Left forelimb (tissue), 1 donor: Measurements from ENCODE around the gene NEURL1.

Experiments
- DNase-seq: peaks from one replicate; pipeline ENCODE4 v3.0.0-alpha.2; 2018; ENCODE audit warnings: low spot score

The NEURL1 gene

DNA sequence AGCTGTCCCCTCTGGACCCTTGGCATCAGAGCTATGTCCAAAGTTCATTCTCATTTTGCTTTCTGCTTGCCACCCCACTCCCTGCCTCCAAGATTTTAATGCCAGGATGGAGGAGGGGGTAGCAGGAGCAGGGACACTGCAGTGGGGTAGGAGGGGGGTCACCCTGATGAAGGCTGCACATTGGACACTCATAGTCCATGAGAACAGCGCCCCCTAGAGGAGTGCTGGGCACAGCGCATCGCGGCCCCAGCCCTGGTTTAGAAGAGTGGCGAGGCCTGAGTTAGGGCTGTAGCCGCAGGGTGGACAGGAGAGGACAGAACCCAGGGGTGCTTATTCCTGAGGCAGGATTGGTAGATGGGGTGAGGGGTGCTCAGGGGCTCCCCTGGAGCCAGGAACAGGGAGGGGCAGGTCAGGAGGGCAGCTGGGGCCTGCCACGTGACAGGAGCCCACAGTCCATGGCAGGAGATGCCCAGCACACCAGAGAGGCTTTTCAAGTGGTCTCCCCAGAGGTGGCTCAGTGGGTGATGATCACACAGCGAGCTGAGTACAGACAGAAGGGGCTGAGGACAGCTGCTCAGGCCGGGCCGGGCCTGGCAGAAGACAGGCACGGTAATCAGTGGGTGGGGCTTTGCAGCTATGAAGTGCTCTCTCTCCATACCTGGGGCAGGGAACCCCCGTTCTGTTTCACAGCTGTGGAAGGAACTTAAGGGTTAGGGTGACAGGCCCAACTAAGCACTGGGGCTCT lies 71.4 kb downstream of the NEURL1 start:
- DNase-seq, result no peak

DNA sequence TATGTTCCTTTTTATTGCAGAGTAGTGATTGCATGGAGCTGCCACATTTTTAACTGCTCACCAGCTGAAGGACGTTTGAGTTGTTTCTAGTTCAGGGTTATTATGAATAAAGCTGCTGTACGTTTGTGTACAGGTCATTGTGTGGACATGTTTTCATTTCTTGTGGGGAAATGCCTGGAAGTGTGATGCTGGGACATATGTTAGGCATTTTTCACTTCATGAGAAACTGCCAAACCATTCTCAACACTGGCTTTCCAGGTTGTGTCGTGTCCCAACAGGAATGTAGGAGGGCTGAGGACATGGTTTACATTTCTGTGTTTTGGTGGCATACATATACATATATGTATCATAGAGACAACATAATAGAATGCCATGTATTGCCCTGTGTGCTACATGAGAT lies 73.0 kb downstream of the NEURL1 start:
- no peak for DNase-seq

GRCh38 chr10:103568505-103568904 lies 75.0 kb downstream of the NEURL1 start:
- DNase-seq, result no peak

GRCh38 chr10:103569896-103570295 lies 76.4 kb downstream of the NEURL1 start:
- DNase-seq, result no peak

GRCh38 chr10:103570844-103571655 lies 77.5 kb downstream of the NEURL1 start:
- no peak for DNase-seq

DNA sequence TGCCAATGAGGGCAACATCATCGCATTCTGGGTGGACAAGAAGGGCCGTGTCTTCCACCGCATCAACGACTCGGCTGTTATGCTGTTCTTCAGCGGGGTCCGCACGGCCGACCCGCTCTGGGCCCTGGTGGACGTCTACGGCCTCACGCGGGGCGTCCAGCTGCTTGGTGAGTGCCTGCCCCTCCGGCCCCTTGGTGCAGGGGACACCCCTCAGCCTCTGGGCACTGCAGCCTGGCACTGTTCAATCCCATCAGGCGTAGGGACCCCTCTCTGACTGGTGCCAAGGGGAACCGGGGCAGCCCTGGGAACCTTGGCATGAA lies 78.1 kb downstream of the NEURL1 start:
- DNase-seq, result no peak

GRCh38 chr10:103572347-103573204 lies 79.1 kb downstream of the NEURL1 start:
- no peak for DNase-seq

- no peak for DNase-seq
These were observed 79.6 kb downstream of the NEURL1 start for GRCh38 chr10:103573205-103573487.

- DNase-seq, result no peak
These were observed 80.9 kb downstream of the NEURL1 start for GRCh38 chr10:103574097-103575061.

DNA sequence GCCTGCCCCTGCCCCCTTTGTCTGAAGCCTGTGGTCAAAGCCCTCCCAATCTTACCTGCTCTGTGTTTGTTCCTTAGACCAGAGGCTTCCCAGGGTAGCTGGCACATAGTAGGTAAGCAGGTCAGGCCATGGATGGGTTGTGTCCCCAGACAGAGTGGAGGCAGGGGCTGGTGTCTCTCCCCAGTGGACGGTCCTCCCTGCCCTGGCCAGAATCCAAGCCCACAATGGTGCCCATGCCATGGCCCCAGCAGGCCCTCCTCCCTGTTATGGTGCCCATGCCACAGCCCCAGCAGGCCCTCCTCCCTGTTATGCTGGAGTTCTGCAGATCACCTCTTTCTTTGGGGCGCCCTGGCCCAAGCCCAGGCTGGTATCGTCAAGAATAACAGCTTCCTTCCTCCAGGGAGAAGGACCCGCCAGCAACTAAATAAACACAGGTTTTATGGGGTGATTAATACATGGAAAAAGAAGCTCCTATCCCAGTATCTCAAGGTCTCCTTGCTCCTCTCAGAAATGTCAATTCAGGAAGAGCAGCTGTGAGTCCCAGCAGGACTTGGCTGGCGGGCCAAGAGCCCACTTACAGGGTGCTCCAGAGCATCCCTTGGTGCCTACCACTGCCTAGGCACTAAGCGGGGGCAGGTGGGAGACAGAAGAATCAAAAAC lies 82.0 kb downstream of the NEURL1 start:
- DNase-seq, result no peak

- DNase-seq, result no peak
These were observed 82.6 kb downstream of the NEURL1 start for GRCh38 chr10:103576076-103576471.

- no peak for DNase-seq
These were observed 83.4 kb downstream of the NEURL1 start for GRCh38 chr10:103576862-103577261.

DNA sequence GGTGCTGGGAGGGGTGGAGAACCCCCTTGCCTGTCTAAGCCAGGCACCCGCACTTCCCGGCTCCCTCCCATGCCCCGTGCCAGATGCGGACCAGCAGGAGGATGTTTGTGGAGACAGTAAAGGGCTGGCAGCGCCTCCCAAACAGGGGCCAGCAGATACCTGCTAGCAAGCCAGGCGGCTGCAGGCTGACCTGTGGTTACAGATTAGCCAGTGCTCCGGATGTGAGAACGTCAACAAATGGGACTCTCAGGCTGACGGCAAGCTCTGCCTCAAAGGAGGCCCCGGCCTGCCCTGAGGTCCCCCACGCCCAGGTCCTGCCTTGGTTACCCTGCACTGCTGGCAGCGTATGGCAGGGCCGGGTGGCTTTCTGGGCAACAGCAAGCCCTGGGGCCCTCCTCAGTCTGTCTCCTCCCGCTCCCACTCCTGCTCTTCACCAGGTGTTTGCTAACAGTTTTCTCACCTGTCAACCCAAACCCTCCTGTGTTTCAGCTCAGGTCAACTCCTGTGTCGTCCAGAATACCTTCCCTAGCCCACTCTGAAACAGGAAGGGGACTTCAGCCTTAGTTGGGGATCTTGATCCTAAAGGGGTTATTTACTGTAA lies 85.4 kb downstream of the NEURL1 start:
- DNase-seq, result no peak

DNA sequence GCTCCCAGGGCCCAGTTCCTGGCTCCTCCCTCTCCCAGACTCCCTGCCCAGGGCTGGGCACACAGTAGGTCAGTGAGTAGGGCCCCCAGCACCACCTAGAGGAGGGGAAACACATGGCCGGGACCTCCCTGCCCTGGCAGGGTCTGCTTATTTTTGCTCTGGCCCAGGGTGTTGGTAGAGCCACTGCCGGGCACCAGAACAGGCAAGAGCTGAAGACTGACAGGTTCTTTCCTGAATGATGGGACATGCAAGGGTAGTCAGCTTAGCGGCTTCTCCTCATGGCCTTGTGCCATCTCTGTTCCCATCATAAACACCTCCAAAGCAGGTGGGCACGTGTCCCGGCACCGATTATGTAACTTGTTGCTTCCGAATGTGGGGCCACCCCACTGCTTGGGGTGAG lies 86.5 kb downstream of the NEURL1 start:
- DNase-seq, result no peak

GRCh38 chr10:103580430-103580829 lies 86.9 kb downstream of the NEURL1 start:
- DNase-seq, result no peak

DNA sequence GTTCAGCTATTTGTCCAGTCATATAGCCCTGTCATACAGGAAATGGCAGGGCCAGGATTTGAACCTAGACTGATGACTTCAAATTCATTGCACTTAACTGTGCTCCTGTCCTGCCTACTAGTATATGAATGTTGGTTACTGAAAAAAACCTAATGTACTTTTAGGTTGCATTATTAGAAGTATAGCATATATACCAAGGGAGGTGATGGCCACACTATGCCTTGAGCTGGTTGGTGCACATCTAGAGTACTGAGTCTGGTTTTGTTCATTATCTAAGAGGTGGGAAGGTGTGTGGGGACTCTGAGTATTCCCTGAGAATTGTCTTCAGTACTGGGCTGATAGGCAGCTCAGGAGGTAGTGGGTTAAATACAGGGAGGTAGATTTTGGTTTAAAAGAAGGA lies 88.0 kb downstream of the NEURL1 start:
- no peak for DNase-seq

DNA sequence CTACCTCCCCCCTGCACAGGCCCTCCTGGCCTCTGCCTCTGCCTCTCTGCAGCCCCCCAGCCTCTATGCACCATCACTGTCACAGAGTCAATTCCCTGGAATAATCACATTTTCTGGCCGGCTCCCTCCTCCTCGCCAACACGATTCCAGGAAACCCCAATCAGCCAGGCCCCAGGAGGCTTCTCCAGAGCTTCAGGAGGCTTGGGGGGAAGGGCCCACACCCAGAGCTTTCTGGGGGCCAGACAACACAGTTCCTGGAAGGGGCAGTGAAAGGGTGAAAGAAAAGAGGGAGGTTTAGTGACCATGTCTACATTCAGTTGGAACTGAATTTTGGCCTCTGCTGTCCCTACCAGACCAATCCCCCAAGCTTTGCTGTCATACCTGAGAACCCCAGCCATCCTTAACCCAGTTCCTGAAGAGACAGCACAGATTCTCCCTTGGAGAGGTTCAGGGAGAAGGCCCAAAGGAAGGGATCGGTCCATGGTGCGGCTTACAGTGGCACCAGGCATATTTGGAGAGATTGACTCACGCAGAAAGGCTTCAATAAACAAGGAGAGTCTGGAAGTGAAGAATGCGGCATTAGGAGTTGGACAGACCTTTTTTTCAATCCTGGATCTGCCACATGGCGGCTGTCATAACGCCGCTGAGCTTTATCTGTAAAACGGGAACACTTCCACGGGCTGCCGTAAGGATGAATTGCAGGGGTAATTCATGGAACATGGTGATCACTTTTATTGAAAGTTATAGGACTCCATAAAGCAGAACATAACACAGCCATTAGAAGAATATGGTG lies 89.0 kb downstream of the NEURL1 start:
- no peak for DNase-seq

DNA sequence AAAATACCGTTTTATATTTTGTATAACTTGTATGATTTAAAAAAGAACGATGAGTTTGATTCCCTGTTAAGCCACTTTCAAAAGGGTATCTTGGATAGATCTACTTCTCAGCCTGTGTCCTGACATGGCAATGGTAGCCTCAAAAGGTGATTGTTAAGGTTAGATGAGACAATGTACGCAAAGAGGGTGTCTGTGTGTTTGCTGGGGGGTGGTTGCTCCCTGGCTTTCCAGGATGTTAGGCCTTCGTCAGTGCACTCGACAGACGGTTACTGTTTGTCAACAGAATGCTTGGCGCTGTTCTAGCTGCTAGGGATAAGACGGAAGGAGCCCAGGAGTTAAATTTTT lies 90.3 kb downstream of the NEURL1 start:
- no peak for DNase-seq

DNA sequence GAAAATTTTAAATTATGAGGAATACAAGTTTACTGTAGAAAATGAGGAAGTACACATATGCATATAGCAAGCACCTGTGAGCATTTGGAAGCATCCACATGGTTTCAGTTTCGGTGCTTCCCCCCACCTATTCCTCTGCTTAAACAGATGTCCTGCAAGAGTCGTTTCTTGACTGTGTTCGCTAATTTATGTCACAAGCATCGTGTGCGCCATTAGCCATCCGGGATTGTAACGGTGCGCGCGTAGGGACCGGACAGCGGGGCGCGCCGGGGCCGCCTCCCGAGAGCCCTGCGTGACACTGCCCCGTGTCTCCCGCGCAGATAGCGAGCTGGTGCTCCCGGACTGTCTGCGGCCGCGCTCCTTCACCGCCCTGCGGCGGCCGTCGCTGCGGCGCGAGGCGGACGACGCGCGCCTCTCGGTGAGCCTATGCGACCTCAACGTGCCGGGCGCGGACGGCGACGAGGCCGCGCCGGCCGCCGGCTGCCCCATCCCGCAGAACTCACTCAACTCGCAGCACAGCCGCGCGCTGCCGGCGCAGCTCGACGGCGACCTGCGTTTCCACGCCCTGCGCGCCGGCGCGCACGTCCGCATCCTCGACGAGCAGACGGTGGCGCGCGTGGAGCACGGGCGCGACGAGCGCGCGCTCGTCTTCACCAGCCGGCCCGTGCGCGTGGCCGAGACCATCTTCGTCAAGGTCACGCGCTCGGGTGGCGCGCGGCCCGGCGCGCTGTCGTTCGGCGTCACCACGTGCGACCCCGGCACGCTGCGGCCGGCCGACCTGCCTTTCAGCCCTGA lies 90.9 kb downstream of the NEURL1 start:
- DNase-seq, result peak; percentile 79
